PC-3 (cell line): ENCODE data around the gene PRICKLE2. TPM values are rescaled to one million over a fixed set of nuclear protein-coding genes. Genes with fewer than 3 reads are reported as not detected.

ENCODE experiments used
- ATAC-seq: fragments of 200-7000 bp; cut with Tn5 transposase; 2 replicates; pipeline ENCODE4 v1.9.1; 2020; ENCODE audit warnings: mild to moderate bottlenecking, moderate library complexity
- BruUV-seq: library from RNA; stranded (reverse); fragments of 400-500 nt; replicated peaks from 2 replicates; lab custom pipeline; 2021; lab: Mats Ljungman, UMichigan
- CTCF ChIA-PET: fragments of 300-600 bp; sonication (Branson Sonifier 250); formaldehyde crosslinking; loops from one replicate; lab custom pipeline; 2022; ENCODE audit warnings: antibody characterized with exemption; lab: Charles Lee
- POLR2A ChIA-PET: fragments of 300-600 bp; sonication (Branson Sonifier 250); formaldehyde crosslinking; loops from one replicate; lab custom pipeline; 2022; ENCODE audit warnings: antibody characterized with exemption; ENCODE audit not compliant: unreplicated experiment; lab: Charles Lee
- DNase-seq: peaks from one replicate; pipeline ENCODE4 v3.0.0-alpha.2; 2015
- H2AFZ ChIP-seq: fragments of 300-600 bp; sonication (generic); 2 replicates; pipeline ENCODE4 v1.6.0; 2016; ENCODE audit warnings: antibody characterized with exemption, low read length
- H3F3A ChIP-seq: fragments of 300-600 bp; sonication (generic); one replicate; pipeline ENCODE4 v1.6.0; 2017; ENCODE audit warnings: antibody characterized with exemption, low read length, control low read depth, mild to moderate bottlenecking; ENCODE audit not compliant: unreplicated experiment
- H3K27ac ChIP-seq: fragments of 300-600 bp; sonication (generic); 2 replicates; pipeline ENCODE4 v1.5.1; 2016; ENCODE audit warnings: mild to moderate bottlenecking, low read length
- H3K27me3 ChIP-seq: fragments of 300-600 bp; sonication (generic); 2 replicates; pipeline ENCODE4 v1.6.1; 2016; ENCODE audit warnings: low read length, mixed read lengths
- H3K36me3 ChIP-seq: fragments of 300-600 bp; sonication (generic); 2 replicates; pipeline ENCODE4 v1.6.1; 2016; ENCODE audit warnings: low read depth, mixed run types, low read length, mixed read lengths
- H3K4me1 ChIP-seq: fragments of 300-600 bp; sonication (generic); 2 replicates; pipeline ENCODE4 v1.5.1; 2016; ENCODE audit warnings: low read length; ENCODE audit not compliant: insufficient read depth
- H3K4me2 ChIP-seq: fragments of 300-600 bp; sonication (generic); 2 replicates; pipeline ENCODE4 v1.6.0; 2016; ENCODE audit warnings: low read length
- H3K4me3 ChIP-seq: fragments of 300-600 bp; sonication (generic); 2 replicates; pipeline ENCODE4 v1.5.1; 2016; ENCODE audit warnings: mild to moderate bottlenecking, low read length, mixed read lengths
- H3K79me2 ChIP-seq: fragments of 300-600 bp; sonication (generic); 2 replicates; pipeline ENCODE4 v1.6.1; 2017; ENCODE audit warnings: low read length, mixed read lengths
- H3K9ac ChIP-seq: fragments of 300-600 bp; sonication (generic); 2 replicates; pipeline ENCODE4 v1.6.0; 2016; ENCODE audit warnings: mild to moderate bottlenecking, low read length
- H3K9me2 ChIP-seq: fragments of 300-600 bp; sonication (generic); replicated peaks from 2 replicates; pipeline ENCODE4 v1.6.1; 2016; ENCODE audit warnings: mixed run types, low read length, mixed read lengths
- H3K9me3 ChIP-seq: fragments of 300-600 bp; sonication (generic); 2 replicates; pipeline ENCODE4 v1.6.1; 2016; ENCODE audit warnings: low read length, mixed read lengths
- H4K20me1 ChIP-seq: fragments of 300-600 bp; sonication (generic); 2 replicates; pipeline ENCODE4 v1.6.1; 2016; ENCODE audit warnings: low read length, mixed read lengths
- EZH2 ChIP-seq: fragments of 300-600 bp; sonication (generic); IDR thresholded peaks from one replicate; pipeline ENCODE4 v1.6.1; 2017; ENCODE audit warnings: antibody characterized with exemption, mild to moderate bottlenecking, low read length; ENCODE audit not compliant: unreplicated experiment
- EZH2phosphoT487 ChIP-seq: fragments of 300-600 bp; sonication (generic); IDR thresholded peaks from 2 replicates; pipeline ENCODE4 v1.6.1; 2018; ENCODE audit warnings: mild to moderate bottlenecking, antibody characterized with exemption, low read length, borderline replicate concordance
- intact Hi-C: fragments of 100-400 bp; cut with micrococcal nuclease; formaldehyde crosslinking; loops from 2 replicates; pipeline ENCODE4 v1.9.0; 2023
- total RNA-seq: library from RNA; depleted of rRNA; stranded (reverse); fragments of >200 nt; gene quantifications from 2 replicates; pipeline ENCODE4 v1.2.3, GENCODE V29; 2014
- TF ChIP-seq, protein P1 (sequence below): fragments of 300-600 bp; sonication (generic); conservative IDR thresholded peaks from 2 replicates; pipeline ENCODE4 v1.5.1; 2017; ENCODE audit warnings: antibody characterized with exemption, low read depth, mild to moderate bottlenecking, low read length

The PRICKLE2 gene
- total RNA-seq, 1 experiment from 2014 or later, result 1.8 TPM

DNA sequence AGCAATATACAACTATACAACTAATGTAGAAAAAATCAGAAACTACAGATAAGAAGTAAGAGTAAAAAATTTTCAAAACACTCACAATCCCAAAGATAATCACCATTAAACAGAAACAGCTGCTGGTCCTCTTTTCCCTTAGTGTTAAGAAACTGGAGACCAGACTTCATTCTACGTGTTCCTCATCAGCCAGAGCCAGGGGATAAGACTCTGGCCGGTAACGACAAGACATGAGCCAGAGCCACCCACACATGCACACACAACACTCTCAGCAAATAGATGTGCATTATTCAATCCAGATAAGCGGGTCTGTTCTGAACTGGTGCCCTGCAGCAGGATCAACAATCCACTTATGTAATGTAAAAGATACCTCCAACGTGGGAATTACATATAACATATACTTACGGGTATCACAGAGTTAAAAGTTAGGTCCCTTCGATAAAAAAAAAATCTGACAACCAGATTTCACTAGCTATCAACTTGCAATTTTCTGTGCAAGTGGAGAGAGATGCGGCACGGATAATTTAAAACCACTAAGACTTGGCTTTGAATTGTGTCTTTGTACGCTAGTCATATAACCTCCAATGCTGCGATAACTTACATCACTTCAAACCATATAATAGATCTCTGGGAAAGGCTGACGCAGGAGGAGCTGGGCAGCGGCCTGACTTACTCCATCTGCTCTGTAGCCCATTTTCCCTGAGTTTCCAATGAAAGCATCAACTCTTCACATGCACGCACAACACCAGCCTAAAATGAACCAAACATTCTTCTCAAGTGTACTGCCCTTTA lies 17.8 kb downstream of the PRICKLE2 start:
- intact Hi-C loops, result no loop called here
- ATAC-seq (no peak), DNase-seq (no peak)
- BruUV-seq, result no TSS peak
- H3K4me1 ChIP-seq, result peaks cover 5% of the 10 kb centered on the region; the same call in 1 of the 2 replicates
- CTCF ChIA-PET, result no interaction called here
- H3K4me2 ChIP-seq, result no peak overlapping the region
- H3K9ac ChIP-seq, result no peak overlapping the region
- TF ChIP-seq EZH2 (no peak), EZH2phosphoT487 (no peak)
- TF ChIP-seq, protein P1, sequence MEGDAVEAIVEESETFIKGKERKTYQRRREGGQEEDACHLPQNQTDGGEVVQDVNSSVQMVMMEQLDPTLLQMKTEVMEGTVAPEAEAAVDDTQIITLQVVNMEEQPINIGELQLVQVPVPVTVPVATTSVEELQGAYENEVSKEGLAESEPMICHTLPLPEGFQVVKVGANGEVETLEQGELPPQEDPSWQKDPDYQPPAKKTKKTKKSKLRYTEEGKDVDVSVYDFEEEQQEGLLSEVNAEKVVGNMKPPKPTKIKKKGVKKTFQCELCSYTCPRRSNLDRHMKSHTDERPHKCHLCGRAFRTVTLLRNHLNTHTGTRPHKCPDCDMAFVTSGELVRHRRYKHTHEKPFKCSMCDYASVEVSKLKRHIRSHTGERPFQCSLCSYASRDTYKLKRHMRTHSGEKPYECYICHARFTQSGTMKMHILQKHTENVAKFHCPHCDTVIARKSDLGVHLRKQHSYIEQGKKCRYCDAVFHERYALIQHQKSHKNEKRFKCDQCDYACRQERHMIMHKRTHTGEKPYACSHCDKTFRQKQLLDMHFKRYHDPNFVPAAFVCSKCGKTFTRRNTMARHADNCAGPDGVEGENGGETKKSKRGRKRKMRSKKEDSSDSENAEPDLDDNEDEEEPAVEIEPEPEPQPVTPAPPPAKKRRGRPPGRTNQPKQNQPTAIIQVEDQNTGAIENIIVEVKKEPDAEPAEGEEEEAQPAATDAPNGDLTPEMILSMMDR, result no peak
- H3K9me3 ChIP-seq, result no peaks in the 10 kb centered on the region
- H3K36me3 ChIP-seq, result no peaks in the 10 kb centered on the region
- no peaks in the 10 kb centered on the region for H3K9me2 ChIP-seq
- no peaks in the 10 kb centered on the region for H3K79me2 ChIP-seq
- H3K27ac ChIP-seq, result no peak overlapping the region
- POLR2A ChIA-PET, result no interaction called here
- H3K27me3 ChIP-seq, result no peaks in the 10 kb centered on the region
- no peaks in the 10 kb centered on the region for H3F3A ChIP-seq
- H2AFZ ChIP-seq, result no peak overlapping the region
- H3K4me3 ChIP-seq, result no peak overlapping the region
- H4K20me1 ChIP-seq, result no peaks in the 10 kb centered on the region

DNA sequence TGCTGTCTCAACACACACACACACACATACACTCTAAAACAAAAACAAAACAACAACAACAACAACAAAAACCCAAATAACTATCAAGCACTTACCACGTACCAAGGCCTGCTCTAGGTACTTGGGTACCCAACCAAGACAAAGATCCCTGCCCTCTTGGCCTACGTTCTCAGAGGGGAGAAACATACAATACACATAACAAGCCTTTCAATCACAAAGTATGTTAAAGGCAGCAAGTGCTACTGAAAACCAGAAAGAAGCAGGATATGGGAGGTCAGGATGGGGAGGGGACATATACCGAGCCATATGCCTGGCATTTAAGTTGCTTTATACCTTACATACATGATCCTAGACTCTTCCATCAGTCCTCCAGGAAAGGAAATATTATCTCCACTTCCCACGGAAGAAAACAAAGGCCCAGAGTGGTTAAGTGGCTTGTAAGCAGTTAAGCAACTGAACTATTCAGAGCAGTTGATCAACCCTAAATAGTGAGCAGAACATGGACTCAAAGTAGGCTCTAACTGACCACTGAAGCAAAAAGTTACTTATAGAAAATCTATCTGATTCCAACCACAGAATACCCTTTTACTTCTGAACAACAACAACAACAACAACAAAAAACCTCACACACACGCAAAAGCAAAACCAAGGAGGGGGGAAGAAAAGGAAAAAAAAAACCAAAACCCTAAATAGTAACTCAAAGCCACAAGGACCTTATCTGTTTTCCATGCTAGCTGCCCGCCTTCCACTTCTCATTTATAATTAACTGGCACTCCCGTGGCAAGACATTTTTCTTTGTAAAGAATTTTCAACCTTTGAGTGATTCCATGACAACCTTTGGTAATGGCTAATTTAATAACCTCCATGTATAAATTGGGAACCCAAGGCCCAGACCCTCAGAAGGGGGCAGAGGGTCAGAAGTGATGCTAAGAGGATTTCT lies 21.0 kb downstream of the PRICKLE2 start:
- no peak for ATAC-seq
- BruUV-seq, result no TSS peak
- POLR2A ChIA-PET, result no interaction called here

More for the DNA sequence above, 21.0 kb downstream of the PRICKLE2 start:
- Histone ChIP-seq H3K4me1 (0 out of 2 replicates have a peak, but pooled peaks cover 2% of the 10 kb centered on the region), H3K9ac (no peak overlapping the region), H3F3A (no peaks in the 10 kb centered on the region), H3K27me3 (no peaks in the 10 kb centered on the region), H2AFZ (no peak overlapping the region), H4K20me1 (no peaks in the 10 kb centered on the region), H3K27ac (no peak overlapping the region), H3K36me3 (no peaks in the 10 kb centered on the region), H3K9me2 (no peaks in the 10 kb centered on the region), H3K79me2 (no peaks in the 10 kb centered on the region), H3K4me2 (no peak overlapping the region), H3K9me3 (no peaks in the 10 kb centered on the region), H3K4me3 (no peak overlapping the region)
- intact Hi-C loops, result no loop called here
- no peak for DNase-seq
- CTCF ChIA-PET, result no interaction called here
- no peak for TF ChIP-seq EZH2phosphoT487
- TF ChIP-seq, protein P1, result no peak
- TF ChIP-seq EZH2, result no peak
